Lower lobe of right lung (tissue), 2 donors: Measurements from ENCODE around the gene TMEM108. TPM values are rescaled to one million over a fixed set of nuclear protein-coding genes. Genes with fewer than 3 reads are reported as not detected.
A peak's percentile ranks its signal among the peaks of the same experiment; 100 is the strongest.
"Not testable (repeated sequence)": the region's sequence is repeated elsewhere in the genome, so short reads cannot be mapped to it uniquely, and the experiment has no call there.

Source experiments
- ATAC-seq, 2 donors: fragments of 200-7000 bp; cut with Tn5 transposase; one replicate each; pipeline ENCODE4 v1.9.1; 2020 to 2022; ENCODE audit warnings: mild to moderate bottlenecking in 2 of 2, moderate library complexity in 2 of 2
- DNase-seq: peaks from one replicate; pipeline ENCODE4 v3.0.0-alpha.2; 2020
- H3K27ac ChIP-seq: fragments of 200-600 bp; one replicate; pipeline ENCODE4 v1.8.0; 2022
- H3K27me3 ChIP-seq: fragments of 200-600 bp; one replicate; pipeline ENCODE4 v1.8.0; 2022; ENCODE audit warnings: low read depth
- H3K36me3 ChIP-seq: fragments of 200-600 bp; one replicate; pipeline ENCODE4 v1.8.0; 2022; ENCODE audit warnings: mild to moderate bottlenecking
- H3K4me1 ChIP-seq: fragments of 200-600 bp; one replicate; pipeline ENCODE4 v1.8.0; 2022
- H3K4me3 ChIP-seq: fragments of 200-600 bp; one replicate; pipeline ENCODE4 v1.8.0; 2022; ENCODE audit warnings: mild to moderate bottlenecking
- H3K9me3 ChIP-seq: fragments of 200-600 bp; one replicate; pipeline ENCODE4 v1.8.0; 2022
- CTCF ChIP-seq: fragments of 200-600 bp; IDR thresholded peaks from one replicate; pipeline ENCODE4 v1.8.0; 2022; ENCODE audit warnings: antibody characterized with exemption, mild to moderate bottlenecking
- intact Hi-C: fragments of 100-400 bp; cut with DNase I; formaldehyde crosslinking; loops from one replicate; pipeline ENCODE4 v1.11.0; 2022
- long read RNA-seq: library from polyadenylated mRNA; unstranded; transcript quantifications from one replicate; pipeline ENCODE4 v2.0.0, GENCODE V29; 2021
- total RNA-seq: library from RNA; stranded (reverse); fragmentation: NEBNext Ultra II Directional; extraction: Animal tissue kit (Norgen Biotek cat#: 25700); gene quantifications from one replicate; pipeline ENCODE4 v1.2.1, GENCODE V29; 2021
- donor health status: DM: no; HTN: yes; CAD: no; lungs with severe emphysema.

The TMEM108 gene
- 18.5 TPM for total RNA-seq
- long read RNA-seq, transcript TMEM108-202 (6 exons, 2,165 nt): minor isoform, 7 of 42 reads
- long read RNA-seq, transcript TMEM108-201 (6 exons, 3,744 nt): major isoform, 13 of 42 reads
- long read RNA-seq, transcript TMEM108-205 (3 exons, 1,929 nt): minor isoform, 12 of 42 reads
- long read RNA-seq, partial matches to known transcripts: 3 of 42 reads
- long read RNA-seq, other reads (novel, unspliced or antisense): 7 of 42 reads

- Histone ChIP-seq H3K4me1 (peaks cover 16% of the 10 kb centered on the region), H3K4me3 (peak within 1 kb of the TSS; percentile 84), H3K36me3 (no peaks in the 10 kb centered on the region), H3K27ac (peak within 1 kb of the TSS; percentile 71), H3K27me3 (peaks cover 16% of the 10 kb centered on the region), H3K9me3 (no peaks in the 10 kb centered on the region)
- TF ChIP-seq CTCF: no peak
- peak; percentile 88 for DNase-seq
- intact Hi-C loops: no loop called here
- peak; percentile 93 to 98 for ATAC-seq
Measured at GRCh38 chr3:133038089-133038730, at the start of gene TMEM108. Gene TMEM108, plus strand, starts transcription at chr3:133038391.

DNA sequence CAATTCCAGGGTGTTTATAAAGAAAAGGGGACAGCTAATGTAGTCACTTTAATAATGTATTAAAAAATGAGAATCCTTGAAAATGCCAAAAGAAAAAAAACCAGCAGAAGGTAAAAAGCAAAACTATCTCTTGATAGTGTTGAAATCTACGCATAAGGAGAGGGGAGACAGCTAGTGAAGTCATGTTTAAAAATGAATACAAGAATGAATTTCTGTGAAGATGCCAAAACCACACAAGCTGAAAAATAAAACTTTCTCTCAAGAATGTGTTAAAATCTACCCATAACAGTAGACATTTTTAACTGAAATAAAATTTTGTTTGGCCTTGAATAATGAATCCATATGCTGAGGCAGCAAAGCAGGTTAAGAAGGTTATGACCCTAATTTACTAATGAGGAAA is 42.2 kb upstream of the TMEM108 start:
- H3K9me3 ChIP-seq: no peaks in the 10 kb centered on the region
- DNase-seq (no peak), ATAC-seq (no peak)
- no peaks in the 10 kb centered on the region for H3K36me3 ChIP-seq
- no peaks in the 10 kb centered on the region for H3K4me1 ChIP-seq
- intact Hi-C loops: no loop called here
- no peaks in the 10 kb centered on the region for H3K27me3 ChIP-seq
- TF ChIP-seq CTCF: no peak
- no peak overlapping the region for H3K4me3 ChIP-seq
- H3K27ac ChIP-seq: no peak overlapping the region

DNA sequence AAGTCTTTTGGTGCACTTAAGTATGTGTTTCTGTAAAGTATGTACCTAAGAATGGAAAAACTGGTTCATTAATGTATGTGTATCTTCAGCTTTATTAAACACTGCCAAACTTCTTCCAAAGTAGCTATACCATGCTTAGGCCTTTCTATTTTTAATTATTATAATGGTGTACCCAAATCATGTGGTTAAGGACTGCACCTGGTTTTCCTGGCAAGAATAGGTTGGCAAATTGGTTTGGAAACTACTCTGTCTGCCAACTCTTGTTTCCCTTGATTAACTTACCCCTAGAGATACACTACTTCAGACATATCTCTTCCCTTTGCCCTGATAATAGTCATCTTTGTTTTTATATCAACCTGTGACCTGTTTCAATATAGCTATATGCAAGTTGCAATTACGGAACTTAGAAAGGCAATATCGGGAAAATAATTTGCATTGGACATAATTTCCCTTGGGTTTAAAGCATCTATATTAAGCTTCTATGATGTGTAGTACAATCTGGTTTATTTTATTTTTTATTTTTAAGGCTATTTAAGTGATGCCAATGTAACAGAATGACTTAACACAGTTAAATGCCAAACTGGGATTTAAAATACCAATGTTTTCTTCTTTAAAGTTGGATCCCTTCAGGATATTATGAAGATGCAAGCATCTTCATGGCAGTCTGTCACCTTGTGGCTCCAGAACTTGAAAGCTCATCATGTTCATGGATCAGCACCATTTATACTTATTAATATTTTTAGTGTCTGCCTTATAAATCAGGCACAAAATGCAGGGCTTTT is 40.6 kb upstream of the TMEM108 start:
- ATAC-seq (no peak), DNase-seq (no peak)
- TF ChIP-seq CTCF: no peak
- no peak overlapping the region for H3K4me3 ChIP-seq
- H3K27ac ChIP-seq: no peak overlapping the region
- no peaks in the 10 kb centered on the region for H3K4me1 ChIP-seq
- no peaks in the 10 kb centered on the region for H3K27me3 ChIP-seq
- no peaks in the 10 kb centered on the region for H3K9me3 ChIP-seq
- no peaks in the 10 kb centered on the region for H3K36me3 ChIP-seq
- intact Hi-C loops: no loop called here

DNA sequence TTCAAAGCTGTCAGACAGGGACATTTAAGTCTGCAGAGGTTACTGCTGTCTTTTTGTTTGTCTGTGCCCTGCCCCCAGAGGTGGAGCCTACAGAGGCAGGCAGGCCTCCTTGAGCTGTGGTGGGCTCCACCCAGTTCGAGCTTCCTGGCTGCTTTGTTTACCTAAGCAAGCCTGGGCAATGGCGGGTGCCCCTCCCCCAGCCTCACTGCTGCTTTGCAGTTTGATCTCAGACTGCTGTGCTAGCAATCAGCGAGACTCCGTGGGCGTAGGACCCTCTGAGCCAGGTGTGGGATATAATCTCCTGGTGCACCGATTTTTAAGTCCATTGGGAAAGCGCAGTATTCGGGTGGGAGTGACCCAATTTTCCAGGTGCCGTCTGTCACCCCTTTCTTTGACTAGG is 33.2 kb upstream of the TMEM108 start:
- H3K4me3 ChIP-seq, DNase-seq, H3K27ac ChIP-seq, H3K4me1 ChIP-seq, intact Hi-C loops, H3K36me3 ChIP-seq, H3K27me3 ChIP-seq, H3K9me3 ChIP-seq, ATAC-seq: not testable (repeated sequence)

DNA sequence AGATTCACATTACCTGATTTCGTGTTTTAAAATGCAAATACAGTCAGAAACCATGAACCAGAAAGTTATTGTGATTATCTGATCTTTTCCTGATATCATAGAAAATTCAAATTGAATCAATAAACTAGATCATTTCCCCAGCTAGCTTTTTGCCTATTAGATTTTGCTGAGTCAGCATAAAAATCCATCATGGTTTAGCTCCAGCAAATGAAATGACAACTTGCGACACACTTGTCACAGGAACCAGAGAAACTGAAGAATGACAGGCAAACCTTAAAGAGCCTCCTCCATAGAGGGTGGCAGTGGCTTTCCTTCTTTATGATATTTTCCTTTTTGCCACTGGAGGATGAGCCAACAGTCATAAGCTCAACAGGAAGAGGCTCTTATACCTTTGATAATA is 30.6 kb upstream of the TMEM108 start:
- TF ChIP-seq CTCF: no peak
- Histone ChIP-seq H3K27me3 (no peaks in the 10 kb centered on the region), H3K9me3 (peaks cover 12% of the 10 kb centered on the region), H3K36me3 (no peaks in the 10 kb centered on the region), H3K4me3 (no peak overlapping the region), H3K4me1 (no peaks in the 10 kb centered on the region), H3K27ac (no peak overlapping the region)
- ATAC-seq (no peak), DNase-seq (no peak)
- intact Hi-C loops: no loop called here

DNA sequence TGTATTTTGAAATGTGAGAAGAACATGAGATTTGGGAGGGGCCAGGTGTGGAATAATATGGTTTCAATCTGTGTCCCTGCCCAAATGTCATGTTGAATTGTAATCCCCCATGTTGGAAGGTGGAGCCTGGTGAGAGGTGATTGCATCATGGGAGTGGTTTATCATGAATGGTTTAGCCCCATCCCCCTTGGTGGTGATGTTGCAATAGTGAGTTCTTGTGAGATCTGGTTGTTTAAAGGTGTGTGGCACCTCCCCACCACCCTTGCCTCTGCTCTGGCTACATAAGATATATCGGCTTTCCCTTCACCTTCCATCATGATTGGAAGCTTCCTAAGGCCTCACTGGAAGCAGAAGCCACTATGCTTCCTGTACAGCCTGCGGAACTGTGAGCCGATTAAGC is 23.9 kb upstream of the TMEM108 start:
- H3K36me3 ChIP-seq: no peaks in the 10 kb centered on the region
- intact Hi-C loops: no loop called here
- H3K27ac ChIP-seq: no peak overlapping the region
- H3K9me3 ChIP-seq: peaks cover 12% of the 10 kb centered on the region
- no peaks in the 10 kb centered on the region for H3K4me1 ChIP-seq
- H3K4me3 ChIP-seq: no peak overlapping the region
- ATAC-seq (no peak), DNase-seq (no peak)
- H3K27me3 ChIP-seq: no peaks in the 10 kb centered on the region
- no peak for TF ChIP-seq CTCF

DNA sequence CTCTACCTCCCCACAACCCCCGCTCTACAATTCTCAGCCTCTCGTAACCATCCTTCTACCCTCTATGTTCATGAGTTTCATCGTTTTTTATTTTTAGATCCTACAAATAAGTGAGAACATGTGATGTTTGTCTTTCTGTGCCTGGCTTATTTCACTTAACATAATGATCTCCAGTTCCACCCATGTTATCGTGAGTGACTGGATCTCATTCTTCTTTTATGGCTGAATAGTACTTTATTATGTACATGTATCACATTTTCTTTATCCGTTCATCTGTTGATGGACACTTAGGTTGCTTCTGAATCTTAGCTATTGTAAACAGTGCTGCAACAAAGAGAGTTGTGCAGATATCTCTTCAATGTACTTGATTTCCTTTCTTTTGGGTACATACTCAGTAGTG is 22.6 kb upstream of the TMEM108 start:
- H3K9me3 ChIP-seq, ATAC-seq, H3K27me3 ChIP-seq, H3K4me3 ChIP-seq, H3K36me3 ChIP-seq, intact Hi-C loops, H3K27ac ChIP-seq, H3K4me1 ChIP-seq, DNase-seq: not testable (repeated sequence)
